HG03442 (cell line): ENCODE data around the gene VAMP5.

Experiments used
- ATAC-seq: cut with Tn5 transposase; IDR thresholded peaks from one replicate; pipeline ENCODE4 v1.9.1; 2021; ENCODE audit warnings: mild to moderate bottlenecking, moderate library complexity; ENCODE audit not compliant: unreplicated experiment

VAMP5 gene

DNA sequence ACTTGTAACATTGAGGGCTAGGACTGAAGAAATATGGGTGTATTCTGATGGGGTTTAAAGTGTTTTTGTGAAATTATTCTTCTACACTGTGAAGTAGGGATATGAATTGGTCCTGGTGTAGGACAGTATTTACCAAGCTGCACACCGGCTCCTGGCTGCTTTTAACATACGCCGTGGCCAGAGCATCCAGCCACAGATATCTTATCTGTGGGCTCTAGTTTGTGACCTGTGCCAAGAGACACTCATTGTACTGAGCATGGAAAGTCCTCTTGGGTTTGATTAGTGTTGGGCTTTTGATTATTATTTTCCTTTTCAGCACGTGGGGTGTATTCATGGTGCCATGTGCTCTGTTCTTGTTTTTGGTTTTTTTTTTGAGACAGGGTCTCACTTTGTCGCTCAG is 39.8 kb downstream of the VAMP5 start:
- ATAC-seq = no peak

DNA sequence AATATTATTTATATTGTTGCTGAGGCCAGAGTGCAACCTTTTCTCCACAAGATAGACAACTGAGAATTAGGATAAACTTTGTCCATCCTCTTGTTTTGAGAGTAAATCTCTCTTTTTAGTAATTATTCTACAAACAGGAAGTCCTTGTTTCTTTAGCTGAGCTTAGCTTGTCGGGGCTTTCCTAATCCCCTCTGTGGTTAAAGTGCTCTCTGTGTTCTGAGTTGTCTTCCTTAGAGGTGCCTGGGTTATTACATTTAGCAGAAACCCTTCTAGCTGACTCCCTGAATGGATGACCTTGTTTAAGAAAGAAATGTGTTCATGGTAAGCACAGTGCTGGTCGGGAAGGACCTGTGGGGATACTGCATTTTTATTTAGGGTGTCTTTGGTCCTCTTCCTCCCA is 44.4 kb downstream of the VAMP5 start:
- ATAC-seq = no peak

DNA sequence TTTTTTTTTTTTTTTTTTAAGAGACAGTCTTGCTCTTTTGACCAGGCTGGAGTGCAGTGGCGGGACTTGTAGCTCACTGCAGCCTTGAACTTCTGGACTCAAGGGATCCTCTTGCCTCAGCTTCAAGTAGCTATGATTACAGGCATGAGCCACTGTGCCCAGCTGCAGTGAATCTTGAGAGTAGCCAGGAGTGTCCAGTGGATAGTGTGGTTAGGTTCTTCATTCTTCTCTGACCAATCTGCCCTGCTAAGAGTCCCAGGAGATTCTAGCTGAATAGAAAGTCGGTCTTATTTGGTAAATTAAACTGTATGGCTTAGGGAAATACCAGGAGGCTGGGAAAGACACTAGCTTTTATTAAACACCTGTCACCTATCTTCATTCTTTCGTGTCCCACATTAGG is 47.1 kb downstream of the VAMP5 start:
- ATAC-seq = no peak

DNA sequence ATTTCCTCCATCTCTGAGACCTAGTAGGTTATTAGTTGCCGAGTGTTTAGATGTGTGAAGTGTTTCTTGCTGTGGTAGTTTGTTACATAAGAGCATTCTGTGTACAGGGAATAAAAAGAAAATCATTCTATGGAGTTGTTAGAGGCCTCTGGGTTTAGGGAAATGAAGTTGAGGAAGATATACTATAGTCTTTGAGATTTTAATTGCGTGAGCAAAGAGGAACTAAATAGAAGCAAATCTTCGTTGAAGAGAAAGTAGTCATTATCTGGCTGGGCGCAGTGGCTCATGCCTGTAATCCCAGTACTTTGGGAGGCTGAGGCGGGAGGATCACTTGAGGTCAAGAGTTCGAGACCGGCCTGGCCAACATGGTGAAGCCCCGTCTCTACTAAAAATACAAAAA is 50.8 kb downstream of the VAMP5 start:
- ATAC-seq = no peak

DNA sequence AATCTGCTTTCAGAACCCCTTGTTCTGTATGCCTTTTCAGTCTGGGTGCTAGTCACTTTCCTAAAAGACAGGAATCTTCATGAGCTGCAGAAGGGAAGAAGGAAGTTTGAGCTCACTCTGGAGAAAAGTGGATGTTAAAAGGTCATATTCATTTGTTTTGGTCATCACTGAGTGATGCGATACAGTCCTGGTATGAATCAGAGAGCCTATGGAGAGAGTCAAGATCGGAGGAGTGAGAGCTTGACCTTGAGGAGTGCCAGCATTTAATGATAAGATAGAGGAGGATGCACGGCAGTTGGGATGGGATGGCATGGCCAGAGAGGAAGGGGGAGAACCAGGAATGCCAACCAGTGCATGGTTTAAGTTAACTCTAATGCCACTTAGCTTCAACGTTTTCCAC is 51.4 kb downstream of the VAMP5 start:
- ATAC-seq = no peak

DNA sequence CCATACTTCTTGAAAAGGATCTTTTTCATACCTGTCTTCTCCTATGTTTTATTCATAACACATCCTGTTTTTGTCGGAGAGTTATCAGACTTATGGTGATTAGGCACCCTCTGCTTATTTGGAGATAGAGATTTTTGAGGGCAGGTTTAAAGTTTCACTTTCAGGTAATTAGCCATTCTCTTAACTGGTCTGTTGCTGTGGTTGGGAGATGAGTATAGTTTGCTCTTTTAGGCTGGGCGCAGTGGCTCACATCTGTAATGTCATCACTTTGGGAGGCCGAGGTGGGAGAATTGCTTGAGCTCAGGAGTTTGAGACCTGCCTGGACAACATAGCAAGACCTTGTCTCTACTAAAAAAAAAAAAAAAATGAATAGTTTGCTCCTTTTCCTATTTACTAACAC is 58.5 kb downstream of the VAMP5 start:
- ATAC-seq = no peak
